HFFc6 (cell line): Measurements from ENCODE around the gene GTF3C5. TPM values are rescaled to one million over a fixed set of nuclear protein-coding genes. Genes with fewer than 3 reads are reported as not detected.

Experiments used
- DNase-seq: peaks from one replicate; pipeline ENCODE4 v3.0.0-alpha.2; 2018
- H3K27ac Mint-ChIP-seq: 2 replicates; pipeline ENCODE4 v1.8.0; 2020; ENCODE audit warnings: mild to moderate bottlenecking, mixed read lengths
- H3K27me3 Mint-ChIP-seq: 2 replicates; pipeline ENCODE4 v1.8.0; 2021; ENCODE audit warnings: mild to moderate bottlenecking, moderate library complexity, mixed read lengths; ENCODE audit not compliant: insufficient read depth
- H3K36me3 Mint-ChIP-seq: 2 replicates; pipeline ENCODE4 v1.8.0; 2021; ENCODE audit warnings: low read depth, mixed read lengths
- H3K4me1 Mint-ChIP-seq: 2 replicates; pipeline ENCODE4 v1.8.0; 2020; ENCODE audit warnings: low read depth, mixed read lengths
- H3K4me3 Mint-ChIP-seq: 2 replicates; pipeline ENCODE4 v1.8.0; 2020; ENCODE audit warnings: mild to moderate bottlenecking, moderate library complexity, mixed read lengths
- H3K9me3 Mint-ChIP-seq: 2 replicates; pipeline ENCODE4 v1.8.0; 2020; ENCODE audit warnings: mild to moderate bottlenecking, mixed read lengths
- total RNA-seq, 6 experiments: library from RNA; stranded (reverse); fragmentation: NEBNext Ultra II Directional; extraction: Animal tissue kit (Norgen Biotek cat#: 25700); gene quantifications; 2 replicates in 1 of 6; 3 replicates in 5 of 6; pipeline ENCODE4 v1.2.3, GENCODE V29; 2021
- TF ChIP-seq, protein P1 (sequence below): fragments of 200-600 bp; sonication (generic); IDR thresholded peaks from 2 replicates; pipeline ENCODE4 v1.5.0; 2021; ENCODE audit warnings: antibody characterized with exemption, mild to moderate bottlenecking

Gene GTF3C5
- total RNA-seq, 6 experiments from 2014 or later: 34.5 to 40.2 (median 38.4) TPM

DNA sequence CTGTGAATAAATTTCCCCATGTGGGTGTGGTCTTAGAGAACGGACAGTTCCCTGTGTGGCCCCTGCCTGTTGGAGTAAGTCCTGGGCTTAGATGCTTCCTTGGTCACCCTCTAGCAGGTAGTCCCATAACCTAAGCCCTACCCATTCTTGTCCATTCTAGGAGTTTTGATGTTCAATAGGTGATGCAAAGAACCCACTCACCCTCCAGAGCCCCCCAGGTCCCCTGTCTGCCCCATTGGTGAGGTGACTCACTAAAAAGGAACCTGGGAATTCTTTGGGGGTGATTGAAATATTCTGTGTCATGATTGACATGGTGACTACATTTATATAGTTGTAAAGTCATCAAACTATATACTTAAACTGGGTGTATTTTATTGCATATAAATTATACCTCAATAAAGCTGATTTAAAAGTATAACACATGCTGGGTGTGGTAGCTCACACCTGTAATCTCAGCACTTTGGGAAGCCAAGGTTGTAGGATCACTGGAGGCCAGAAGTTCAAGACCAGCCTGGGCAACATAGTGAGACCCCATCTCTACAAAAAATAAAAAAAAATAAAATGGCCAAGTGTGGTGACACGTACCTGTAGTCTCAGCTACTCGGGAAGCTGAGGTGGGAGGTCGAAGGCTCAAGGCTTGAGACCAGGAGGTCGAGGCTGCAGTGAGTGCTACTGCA is 20.8 kb upstream of the GTF3C5 start:
- no peak overlapping the region for H3K27ac Mint-ChIP-seq
- peaks cover 38% of the 10 kb centered on the region for H3K27me3 Mint-ChIP-seq

GRCh38 chr9:133014696-133015095 is 16.1 kb upstream of the GTF3C5 start:
- Mint-ChIP-seq H3K36me3 (no peaks in the 10 kb centered on the region), H3K9me3 (peaks cover 4% of the 10 kb centered on the region; the same call in 1 of the 2 replicates), H3K27ac (no peak overlapping the region), H3K4me3 (no peak overlapping the region), H3K4me1 (no peaks in the 10 kb centered on the region), H3K27me3 (peaks cover 39% of the 10 kb centered on the region)
- TF ChIP-seq, protein P1, sequence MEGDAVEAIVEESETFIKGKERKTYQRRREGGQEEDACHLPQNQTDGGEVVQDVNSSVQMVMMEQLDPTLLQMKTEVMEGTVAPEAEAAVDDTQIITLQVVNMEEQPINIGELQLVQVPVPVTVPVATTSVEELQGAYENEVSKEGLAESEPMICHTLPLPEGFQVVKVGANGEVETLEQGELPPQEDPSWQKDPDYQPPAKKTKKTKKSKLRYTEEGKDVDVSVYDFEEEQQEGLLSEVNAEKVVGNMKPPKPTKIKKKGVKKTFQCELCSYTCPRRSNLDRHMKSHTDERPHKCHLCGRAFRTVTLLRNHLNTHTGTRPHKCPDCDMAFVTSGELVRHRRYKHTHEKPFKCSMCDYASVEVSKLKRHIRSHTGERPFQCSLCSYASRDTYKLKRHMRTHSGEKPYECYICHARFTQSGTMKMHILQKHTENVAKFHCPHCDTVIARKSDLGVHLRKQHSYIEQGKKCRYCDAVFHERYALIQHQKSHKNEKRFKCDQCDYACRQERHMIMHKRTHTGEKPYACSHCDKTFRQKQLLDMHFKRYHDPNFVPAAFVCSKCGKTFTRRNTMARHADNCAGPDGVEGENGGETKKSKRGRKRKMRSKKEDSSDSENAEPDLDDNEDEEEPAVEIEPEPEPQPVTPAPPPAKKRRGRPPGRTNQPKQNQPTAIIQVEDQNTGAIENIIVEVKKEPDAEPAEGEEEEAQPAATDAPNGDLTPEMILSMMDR: no peak
- DNase-seq: no peak

More for the DNA sequence above, 20.8 kb upstream of the GTF3C5 start:
- Mint-ChIP-seq H3K36me3 (no peaks in the 10 kb centered on the region), H3K4me3 (no peak overlapping the region), H3K4me1 (no peaks in the 10 kb centered on the region), H3K9me3 (peaks cover 3% of the 10 kb centered on the region; the same call in 1 of the 2 replicates)
- TF ChIP-seq, protein P1: no peak
- no peak for DNase-seq

GRCh38 chr9:133023117-133023890 is 7.5 kb upstream of the GTF3C5 start:
- Mint-ChIP-seq H3K9me3 (no peaks in the 10 kb centered on the region), H3K4me3 (no peak overlapping the region), H3K36me3 (no peaks in the 10 kb centered on the region), H3K27ac (no peak overlapping the region), H3K4me1 (0 out of 2 replicates have a peak, but pooled peaks cover 5% of the 10 kb centered on the region), H3K27me3 (peaks cover 26% of the 10 kb centered on the region)
- TF ChIP-seq, protein P1: no peak
- no peak for DNase-seq

DNA sequence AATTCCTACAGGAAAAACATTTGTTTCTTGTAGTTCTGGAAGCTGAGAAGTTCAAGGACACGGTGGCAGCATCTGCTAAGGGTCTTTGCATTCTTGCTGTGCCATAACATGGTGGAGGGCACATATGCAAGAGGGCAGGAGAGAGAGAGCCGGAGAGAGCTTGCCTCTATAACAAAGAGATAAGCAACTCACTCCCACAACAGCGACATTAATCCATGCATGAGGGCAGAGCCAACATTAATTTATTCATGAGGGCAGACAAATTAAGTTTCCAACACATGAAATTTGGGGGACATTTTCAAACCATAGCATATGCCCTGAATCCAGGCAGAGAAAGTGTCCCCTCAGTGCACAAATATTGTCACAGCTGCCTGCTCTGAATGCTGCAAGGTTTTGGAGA is 4.4 kb upstream of the GTF3C5 start:
- TF ChIP-seq, protein P1: no peak
- Mint-ChIP-seq H3K27me3 (peaks cover 17% of the 10 kb centered on the region), H3K27ac (no peak overlapping the region), H3K9me3 (peaks cover 8% of the 10 kb centered on the region), H3K4me1 (peaks cover 11% of the 10 kb centered on the region), H3K4me3 (no peak overlapping the region), H3K36me3 (peaks cover 8% of the 10 kb centered on the region)
- no peak for DNase-seq

DNA sequence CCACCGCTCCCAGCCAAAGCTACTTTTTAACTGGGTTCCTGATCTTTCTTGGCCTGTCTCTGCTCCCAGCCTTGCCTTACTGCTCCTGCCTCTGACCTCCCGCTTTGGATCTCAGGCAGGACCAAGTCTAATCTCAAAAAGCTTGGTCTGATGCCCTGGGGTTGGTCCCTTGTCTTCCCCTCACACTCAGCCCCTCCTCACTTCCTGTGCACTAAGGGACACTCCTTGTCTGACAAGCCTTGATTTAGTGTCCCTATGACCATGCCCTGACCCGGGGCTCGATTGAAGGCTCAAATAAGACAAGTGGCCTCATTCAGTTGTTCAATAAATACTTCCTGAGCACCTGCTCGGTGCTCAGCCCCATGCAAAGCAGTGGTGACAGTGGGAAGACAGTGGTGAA is 3.7 kb upstream of the GTF3C5 start:
- Mint-ChIP-seq H3K27ac (no peak overlapping the region), H3K4me1 (peaks cover 17% of the 10 kb centered on the region), H3K4me3 (no peak overlapping the region), H3K27me3 (peaks cover 15% of the 10 kb centered on the region), H3K9me3 (peaks cover 13% of the 10 kb centered on the region), H3K36me3 (peaks cover 15% of the 10 kb centered on the region)
- no peak for DNase-seq
- TF ChIP-seq, protein P1: no peak
